OCI-LY3 (cell line): ENCODE data around the gene TNFRSF9.

ENCODE experiments used
- H2AFZ ChIP-seq: fragments of 200-600, 300-600 bp; shearing (Covaris generic); 2 replicates; pipeline ENCODE4 v1.6.0; 2014; ENCODE audit warnings: antibody characterized with exemption, low read depth, low read length
- H3K27ac ChIP-seq: fragments of 200-600, 300-600 bp; sonication (generic); 2 replicates; pipeline ENCODE4 v1.5.1; 2014; ENCODE audit warnings: mild to moderate bottlenecking, low read length, moderate library complexity, mixed read lengths
- H3K27me3 ChIP-seq: fragments of 200-600, 300-600 bp; sonication (generic); 2 replicates; pipeline ENCODE4 v1.6.1; 2014; ENCODE audit warnings: low read depth, low read length, mixed read lengths
- H3K36me3 ChIP-seq: fragments of 200-600, 300-600 bp; sonication (generic); replicated peaks from 2 replicates; pipeline ENCODE3; 2014; ENCODE audit warnings: low read depth, low read length, mixed read lengths
- H3K4me1 ChIP-seq: fragments of 300-600, 200-600 bp; sonication (generic); 2 replicates; pipeline ENCODE4 v1.6.1; 2014; ENCODE audit warnings: low read length, mixed read lengths
- H3K4me2 ChIP-seq: fragments of 200-600, 300-600 bp; sonication (generic); 2 replicates; pipeline ENCODE4 v1.6.1; 2014; ENCODE audit warnings: low read length, mixed read lengths
- H3K4me3 ChIP-seq: fragments of 300-600, 200-600 bp; sonication (generic); 2 replicates; pipeline ENCODE4 v1.5.1; 2014; ENCODE audit warnings: antibody characterized with exemption, mild to moderate bottlenecking, low read length, moderate library complexity
- H3K79me2 ChIP-seq: fragments of 300-600, 200-600 bp; shearing (Covaris generic); 2 replicates; pipeline ENCODE4 v1.6.1; 2014; ENCODE audit warnings: mild to moderate bottlenecking, low read length, mixed read lengths
- H3K9ac ChIP-seq: fragments of 300-600, 200-600 bp; shearing (Covaris generic); 2 replicates; pipeline ENCODE4 v1.6.0; 2014; ENCODE audit warnings: mild to moderate bottlenecking, low read length, moderate library complexity
- H3K9me3 ChIP-seq: fragments of 200-600, 300-600 bp; shearing (Covaris generic); 2 replicates; pipeline ENCODE4 v1.6.1; 2014; ENCODE audit warnings: low read length, mixed read lengths; ENCODE audit not compliant: insufficient read depth
- H4K20me1 ChIP-seq: fragments of 200-600, 300-600 bp; sonication (generic); 2 replicates; pipeline ENCODE4 v1.6.1; 2016; ENCODE audit warnings: low read length, mixed read lengths; ENCODE audit not compliant: insufficient read depth
- EZH2phosphoT487 ChIP-seq: fragments of 200-600 bp; shearing (Covaris generic); IDR thresholded peaks from 2 replicates; pipeline ENCODE4 v1.6.1; 2018; ENCODE audit warnings: antibody characterized with exemption, mixed run types, low read depth
- TF ChIP-seq, protein P1 (sequence below): fragments of 200-600, 300-600 bp; sonication (generic); IDR thresholded peaks from 2 replicates; pipeline ENCODE4 v1.5.1; 2014; ENCODE audit warnings: antibody characterized with exemption, low read length, low read depth

TNFRSF9 gene

DNA sequence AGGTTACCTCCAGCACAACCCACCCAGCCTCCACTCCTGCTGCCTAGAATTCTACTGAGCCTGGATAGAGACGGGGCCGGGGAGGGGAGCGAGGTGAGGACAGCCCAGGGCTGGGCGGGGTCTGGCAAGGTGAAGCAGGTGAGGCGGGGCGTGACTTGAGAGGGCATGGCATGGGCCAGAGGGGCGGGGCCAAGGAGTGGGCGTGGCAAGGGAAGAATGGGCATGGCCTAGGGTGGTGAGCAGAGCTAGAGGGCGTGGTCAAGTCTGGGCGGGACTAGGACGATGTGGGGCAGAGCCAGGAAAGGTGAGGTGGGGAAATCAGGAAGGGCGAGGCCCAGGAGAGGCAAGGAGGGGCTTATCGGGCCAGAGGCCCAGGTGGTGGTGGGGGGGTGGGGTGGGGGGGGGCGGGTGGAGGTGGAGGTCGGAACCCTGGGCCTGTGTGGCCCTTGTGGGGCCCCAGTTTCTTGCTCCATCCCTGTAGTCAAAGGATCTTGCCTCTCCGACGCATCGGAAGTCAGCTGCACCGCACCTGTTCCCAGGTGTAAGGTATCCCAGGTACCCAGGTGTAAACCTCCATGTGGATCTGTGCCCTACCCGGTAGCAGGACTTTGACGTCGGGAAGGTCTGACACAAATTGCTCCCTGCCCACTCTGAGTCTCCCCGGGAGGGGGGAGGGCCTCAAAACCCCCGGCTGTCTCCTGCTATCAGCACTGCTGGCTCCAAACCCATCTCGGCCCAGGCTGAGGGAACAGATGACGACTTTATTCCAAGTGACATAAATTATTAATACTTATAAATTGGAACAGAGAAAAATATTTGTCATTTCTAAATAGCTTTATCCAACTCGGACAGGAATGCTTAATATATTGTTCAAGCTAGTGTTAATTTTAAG, 54.9 kb downstream of the TNFRSF9 start:
- H3K4me3 ChIP-seq: no peak overlapping the region
- H3K36me3 ChIP-seq: no peaks in the 10 kb centered on the region
- H3K4me1 ChIP-seq: 0 out of 2 replicates have a peak, but pooled peaks cover 5% of the 10 kb centered on the region
- no peak overlapping the region for H3K27ac ChIP-seq
- H3K9me3 ChIP-seq: no peaks in the 10 kb centered on the region
- H3K4me2 ChIP-seq: peak overlapping the region; percentile 39; the same call in 1 of the 2 replicates
- TF ChIP-seq EZH2phosphoT487: no peak
- TF ChIP-seq, protein P1, sequence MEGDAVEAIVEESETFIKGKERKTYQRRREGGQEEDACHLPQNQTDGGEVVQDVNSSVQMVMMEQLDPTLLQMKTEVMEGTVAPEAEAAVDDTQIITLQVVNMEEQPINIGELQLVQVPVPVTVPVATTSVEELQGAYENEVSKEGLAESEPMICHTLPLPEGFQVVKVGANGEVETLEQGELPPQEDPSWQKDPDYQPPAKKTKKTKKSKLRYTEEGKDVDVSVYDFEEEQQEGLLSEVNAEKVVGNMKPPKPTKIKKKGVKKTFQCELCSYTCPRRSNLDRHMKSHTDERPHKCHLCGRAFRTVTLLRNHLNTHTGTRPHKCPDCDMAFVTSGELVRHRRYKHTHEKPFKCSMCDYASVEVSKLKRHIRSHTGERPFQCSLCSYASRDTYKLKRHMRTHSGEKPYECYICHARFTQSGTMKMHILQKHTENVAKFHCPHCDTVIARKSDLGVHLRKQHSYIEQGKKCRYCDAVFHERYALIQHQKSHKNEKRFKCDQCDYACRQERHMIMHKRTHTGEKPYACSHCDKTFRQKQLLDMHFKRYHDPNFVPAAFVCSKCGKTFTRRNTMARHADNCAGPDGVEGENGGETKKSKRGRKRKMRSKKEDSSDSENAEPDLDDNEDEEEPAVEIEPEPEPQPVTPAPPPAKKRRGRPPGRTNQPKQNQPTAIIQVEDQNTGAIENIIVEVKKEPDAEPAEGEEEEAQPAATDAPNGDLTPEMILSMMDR: no peak
- no peaks in the 10 kb centered on the region for H4K20me1 ChIP-seq
- H3K27me3 ChIP-seq: 0 out of 2 replicates have a peak, but pooled peaks cover 5% of the 10 kb centered on the region
- H3K79me2 ChIP-seq: no peaks in the 10 kb centered on the region
- H3K9ac ChIP-seq: no peak overlapping the region
- no peak overlapping the region for H2AFZ ChIP-seq

- no peak overlapping the region for H3K9ac ChIP-seq
- H3K27ac ChIP-seq: no peak overlapping the region
- no peaks in the 10 kb centered on the region for H4K20me1 ChIP-seq
- no peak overlapping the region for H3K4me2 ChIP-seq
- no peaks in the 10 kb centered on the region for H3K79me2 ChIP-seq
- no peak for TF ChIP-seq EZH2phosphoT487
- TF ChIP-seq, protein P1: no peak
- H3K9me3 ChIP-seq: no peaks in the 10 kb centered on the region
- H3K27me3 ChIP-seq: 0 out of 2 replicates have a peak, but pooled peaks cover 5% of the 10 kb centered on the region
- no peak overlapping the region for H2AFZ ChIP-seq
- H3K4me1 ChIP-seq: 0 out of 2 replicates have a peak, but pooled peaks cover 5% of the 10 kb centered on the region
- no peaks in the 10 kb centered on the region for H3K36me3 ChIP-seq
- no peak overlapping the region for H3K4me3 ChIP-seq
Measured at GRCh38 chr1:7884757-7885156, 55.9 kb downstream of the TNFRSF9 start.

- no peak overlapping the region for H3K4me2 ChIP-seq
- no peak overlapping the region for H3K9ac ChIP-seq
- H4K20me1 ChIP-seq: no peaks in the 10 kb centered on the region
- no peak overlapping the region for H3K27ac ChIP-seq
- H3K36me3 ChIP-seq: no peaks in the 10 kb centered on the region
- H3K79me2 ChIP-seq: no peaks in the 10 kb centered on the region
- H2AFZ ChIP-seq: no peak overlapping the region
- H3K9me3 ChIP-seq: no peaks in the 10 kb centered on the region
- no peaks in the 10 kb centered on the region for H3K4me1 ChIP-seq
- 0 out of 2 replicates have a peak, but pooled peaks cover 5% of the 10 kb centered on the region for H3K27me3 ChIP-seq
- no peak overlapping the region for H3K4me3 ChIP-seq
- TF ChIP-seq, protein P1: no peak
- TF ChIP-seq EZH2phosphoT487: no peak
Measured at GRCh38 chr1:7879228-7879627, 61.4 kb downstream of the TNFRSF9 start.

DNA sequence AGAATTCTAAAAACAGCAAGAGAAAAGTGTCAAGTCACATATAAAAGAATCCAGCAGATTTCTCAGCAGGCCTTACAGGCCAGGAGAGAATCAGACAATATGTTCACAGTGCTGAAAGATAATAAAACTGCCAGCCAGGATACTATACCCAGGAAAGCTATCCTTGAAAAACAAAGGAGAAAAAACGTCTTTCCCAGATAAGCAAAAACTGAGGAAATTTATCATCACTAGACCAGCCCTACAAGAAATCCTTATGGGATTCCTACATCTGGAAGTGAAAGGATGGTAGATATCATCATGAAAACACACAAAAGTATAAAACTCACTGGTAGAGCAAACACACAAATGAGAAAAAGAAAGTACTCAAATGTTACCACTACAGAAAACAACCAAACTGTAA, 62.6 kb downstream of the TNFRSF9 start:
- Histone ChIP-seq H3K27me3 (0 out of 2 replicates have a peak, but pooled peaks cover 5% of the 10 kb centered on the region), H3K4me2 (no peak overlapping the region), H3K9me3 (no peaks in the 10 kb centered on the region), H2AFZ (no peak overlapping the region), H3K27ac (no peak overlapping the region), H3K36me3 (no peaks in the 10 kb centered on the region), H3K9ac (no peak overlapping the region), H3K79me2 (no peaks in the 10 kb centered on the region), H4K20me1 (no peaks in the 10 kb centered on the region), H3K4me3 (no peak overlapping the region), H3K4me1 (no peaks in the 10 kb centered on the region)
- TF ChIP-seq, protein P1: no peak
- no peak for TF ChIP-seq EZH2phosphoT487
